Liver (tissue), 9 donors: ENCODE measurements around the gene SLC13A1. TPM values are rescaled to one million over a fixed set of nuclear protein-coding genes. Genes with fewer than 3 reads are reported as not detected.

Experiments
- DNase-seq: peaks from one replicate; pipeline ENCODE4 v3.0.0-alpha.2; 2017; ENCODE audit warnings: low spot score
- H3K27ac ChIP-seq, 2 donors: one replicate each; pipeline ENCODE4 v1.7.0; 2013; ENCODE audit warnings: inconsistent platforms in 2 of 2, low read length in 2 of 2, control low read depth in 1 of 2, low read depth in 1 of 2, mild to moderate bottlenecking in 1 of 2
- H3K27me3 ChIP-seq, 4 donors: one replicate each; pipeline versions ENCODE4 v1.6.1 to v1.7.0; 2013; ENCODE audit warnings: low read length in 3 of 4, inconsistent platforms in 1 of 4, mild to moderate bottlenecking in 1 of 4, moderate library complexity in 1 of 4; ENCODE audit not compliant: control insufficient read depth in 4 of 4, insufficient read depth in 4 of 4
- H3K36me3 ChIP-seq, 4 donors: one replicate each; pipeline versions ENCODE4 v1.6.1 to v1.7.0; 2013; ENCODE audit warnings: low read length in 3 of 4, mild to moderate bottlenecking in 3 of 4, low read depth in 1 of 4, moderate library complexity in 1 of 4; ENCODE audit not compliant: control insufficient read depth in 4 of 4, insufficient read depth in 3 of 4
- H3K4me1 ChIP-seq, 4 donors: one replicate each; pipeline versions ENCODE4 v1.6.1 to v1.7.0; 2013; ENCODE audit warnings: low read length in 3 of 4, mild to moderate bottlenecking in 3 of 4, moderate library complexity in 1 of 4; ENCODE audit not compliant: control insufficient read depth in 4 of 4, insufficient read depth in 4 of 4
- H3K4me3 ChIP-seq, 3 donors: one replicate each; pipeline versions ENCODE4 v1.6.1 to v1.7.0; 2013; ENCODE audit warnings: low read length in 3 of 3, control low read depth in 1 of 3, low read depth in 1 of 3, mild to moderate bottlenecking in 1 of 3
- H3K9ac ChIP-seq, 2 donors: one replicate each; pipeline ENCODE4 v1.7.0; 2013; ENCODE audit warnings: low read length in 2 of 2, mild to moderate bottlenecking in 2 of 2, moderate library complexity in 2 of 2, control low read depth in 1 of 2, low read depth in 1 of 2
- H3K9me3 ChIP-seq, 4 donors: one replicate each; pipeline versions ENCODE4 v1.6.1 to v1.7.0; 2013; ENCODE audit warnings: low read length in 3 of 4; ENCODE audit not compliant: control insufficient read depth in 4 of 4
- CTCF ChIP-seq: fragments of 150-350 bp; IDR thresholded peaks from 2 replicates; pipeline ENCODE4 v1.5.1; 2017; ENCODE audit warnings: improper control_type of control experiment, low read depth, low read length; ENCODE audit not compliant: missing input control
- EGR1 ChIP-seq, 2 donors: IDR thresholded peaks; 2 replicates each; pipeline ENCODE4 v1.6.1; 2016 to 2018; ENCODE audit warnings: antibody characterized with exemption in 2 of 2, low read depth in 2 of 2
- FOXA1 ChIP-seq: IDR thresholded peaks from 2 replicates; pipeline ENCODE4 v1.6.1; 2016; ENCODE audit warnings: antibody characterized with exemption
- FOXA2 ChIP-seq: IDR thresholded peaks from 2 replicates; pipeline ENCODE4 v1.6.1; 2016; ENCODE audit warnings: antibody characterized with exemption
- GABPA ChIP-seq, 2 donors: IDR thresholded peaks in 1 of 2; conservative IDR thresholded peaks in 1 of 2; 2 replicates each; pipeline ENCODE4 v1.6.1; 2016; ENCODE audit warnings: antibody characterized with exemption in 2 of 2, mild to moderate bottlenecking in 1 of 2, moderate library complexity in 1 of 2
- HNF4A ChIP-seq, 2 donors: conservative IDR thresholded peaks; 2 replicates each; pipeline ENCODE4 v1.6.1; 2016; ENCODE audit warnings: antibody characterized with exemption in 2 of 2, mild to moderate bottlenecking in 2 of 2
- HNF4G ChIP-seq: IDR thresholded peaks from 2 replicates; pipeline ENCODE4 v1.6.1; 2016; ENCODE audit warnings: antibody characterized with exemption
- JUND ChIP-seq, 2 donors: IDR thresholded peaks; 2 replicates each; pipeline ENCODE4 v1.6.1; 2016; ENCODE audit warnings: antibody characterized with exemption in 2 of 2
- NR2F2 ChIP-seq: IDR thresholded peaks from 2 replicates; pipeline ENCODE4 v1.6.1; 2016; ENCODE audit warnings: antibody characterized with exemption
- RXRA ChIP-seq, 2 donors: IDR thresholded peaks; 2 replicates each; pipeline ENCODE4 v1.6.1; 2017 to 2018; ENCODE audit warnings: antibody characterized with exemption in 2 of 2, mild to moderate bottlenecking in 1 of 2
- TAF1 ChIP-seq: conservative IDR thresholded peaks from 2 replicates; pipeline ENCODE4 v1.6.1; 2016; ENCODE audit warnings: antibody characterized with exemption, mild to moderate bottlenecking
- YY1 ChIP-seq: IDR thresholded peaks from 2 replicates; pipeline ENCODE4 v1.6.1; 2016; ENCODE audit warnings: antibody characterized with exemption, mild to moderate bottlenecking
- ZBTB33 ChIP-seq: IDR thresholded peaks from 2 replicates; pipeline ENCODE4 v1.6.1; 2016; ENCODE audit warnings: antibody characterized with exemption
- WGBS: extraction: QIAGEN DNeasy Blood & Tissue Kit; methylation state at CpG from one replicate; pipeline ENCODE4 v1.1.7; 2013; 5-methylcytosine and 5-hydroxymethylcytosine counted together
- polyA plus RNA-seq, 2 donors: library from polyadenylated mRNA; stranded (reverse) in 1 of 2; unstranded in 1 of 2; fragments of 200-250 nt in 1 of 2; fragments of >200 nt in 1 of 2; fragmentation: Nextera tagmentation in 1 of 2; extraction: Ambion mirVana in 1 of 2; gene quantifications; one replicate each; pipeline versions ENCODE4 v1.2.1 to v1.2.3, GENCODE V29; 2013 to 2015
- total RNA-seq, 2 donors: library from RNA; depleted of rRNA; stranded (reverse); fragments of >200 nt; gene quantifications; one replicate each; pipeline ENCODE4 v1.2.3, GENCODE V29; 2014
- TF ChIP-seq, protein P1 (sequence below): IDR thresholded peaks from 2 replicates; pipeline ENCODE4 v1.6.1; 2016; ENCODE audit warnings: antibody characterized with exemption, mild to moderate bottlenecking
- TF ChIP-seq, protein P2 (sequence below): IDR thresholded peaks from 2 replicates; pipeline ENCODE4 v1.6.1; 2016; ENCODE audit warnings: antibody characterized with exemption
- TF ChIP-seq, protein P3 (sequence below): IDR thresholded peaks from 2 replicates; pipeline ENCODE4 v1.6.1; 2016; ENCODE audit warnings: antibody characterized with exemption
- donor health status: healthy.
- donor health status: healthy.
- donor health status: healthy.
- donor health status: healthy.
- donor health status: healthy.

SLC13A1 gene
- total and polyA plus RNA-seq, 4 donors = not detected

DNA sequence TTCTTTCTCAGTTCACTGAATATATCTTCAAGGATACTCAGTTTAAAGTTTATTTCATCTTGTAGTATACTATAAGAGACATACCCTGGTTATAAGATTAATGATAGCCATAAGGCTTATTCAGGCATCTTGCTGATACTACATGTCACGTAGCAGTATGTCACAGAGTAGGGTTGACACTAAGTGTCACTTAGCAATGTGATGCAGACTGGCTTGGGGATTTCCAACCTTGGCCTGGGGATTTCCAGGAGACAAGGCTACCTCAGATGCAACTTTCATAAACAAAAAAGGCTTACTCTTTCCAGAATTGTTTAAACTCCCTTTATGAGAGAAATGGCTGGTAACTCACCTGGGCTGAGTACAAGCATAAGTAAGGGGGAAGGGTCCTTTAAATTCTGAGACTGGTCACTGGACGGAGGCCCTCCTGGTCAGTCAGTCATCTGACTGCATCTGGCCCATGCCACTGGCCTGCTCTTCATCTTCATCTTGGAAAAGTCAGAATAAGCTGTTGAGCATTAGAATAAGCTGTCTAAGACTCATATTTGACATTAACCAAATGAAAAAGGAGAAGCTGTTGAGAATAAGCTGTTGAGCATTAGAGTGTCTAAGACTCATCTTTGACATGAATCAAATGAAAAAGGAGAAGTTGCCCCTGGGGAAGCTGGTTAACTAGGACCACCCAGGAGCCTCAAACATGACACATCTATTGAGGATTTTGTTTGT lies 9.5 kb downstream of the SLC13A1 start:
- H3K27ac ChIP-seq = no peak overlapping the region
- 61% methylated on average over 2 of the region's 2 CpGs for WGBS
- no peak for DNase-seq
- TF ChIP-seq, protein P1, sequence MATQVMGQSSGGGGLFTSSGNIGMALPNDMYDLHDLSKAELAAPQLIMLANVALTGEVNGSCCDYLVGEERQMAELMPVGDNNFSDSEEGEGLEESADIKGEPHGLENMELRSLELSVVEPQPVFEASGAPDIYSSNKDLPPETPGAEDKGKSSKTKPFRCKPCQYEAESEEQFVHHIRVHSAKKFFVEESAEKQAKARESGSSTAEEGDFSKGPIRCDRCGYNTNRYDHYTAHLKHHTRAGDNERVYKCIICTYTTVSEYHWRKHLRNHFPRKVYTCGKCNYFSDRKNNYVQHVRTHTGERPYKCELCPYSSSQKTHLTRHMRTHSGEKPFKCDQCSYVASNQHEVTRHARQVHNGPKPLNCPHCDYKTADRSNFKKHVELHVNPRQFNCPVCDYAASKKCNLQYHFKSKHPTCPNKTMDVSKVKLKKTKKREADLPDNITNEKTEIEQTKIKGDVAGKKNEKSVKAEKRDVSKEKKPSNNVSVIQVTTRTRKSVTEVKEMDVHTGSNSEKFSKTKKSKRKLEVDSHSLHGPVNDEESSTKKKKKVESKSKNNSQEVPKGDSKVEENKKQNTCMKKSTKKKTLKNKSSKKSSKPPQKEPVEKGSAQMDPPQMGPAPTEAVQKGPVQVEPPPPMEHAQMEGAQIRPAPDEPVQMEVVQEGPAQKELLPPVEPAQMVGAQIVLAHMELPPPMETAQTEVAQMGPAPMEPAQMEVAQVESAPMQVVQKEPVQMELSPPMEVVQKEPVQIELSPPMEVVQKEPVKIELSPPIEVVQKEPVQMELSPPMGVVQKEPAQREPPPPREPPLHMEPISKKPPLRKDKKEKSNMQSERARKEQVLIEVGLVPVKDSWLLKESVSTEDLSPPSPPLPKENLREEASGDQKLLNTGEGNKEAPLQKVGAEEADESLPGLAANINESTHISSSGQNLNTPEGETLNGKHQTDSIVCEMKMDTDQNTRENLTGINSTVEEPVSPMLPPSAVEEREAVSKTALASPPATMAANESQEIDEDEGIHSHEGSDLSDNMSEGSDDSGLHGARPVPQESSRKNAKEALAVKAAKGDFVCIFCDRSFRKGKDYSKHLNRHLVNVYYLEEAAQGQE = no peak
- TF ChIP-seq EGR1 (IDR thresholded peaks at IDR 0.05; ENCODE audit: low read depth in 2 of 2) = no peak
- TF ChIP-seq TAF1 = no peak
- no peak for TF ChIP-seq GABPA (IDR thresholded peaks at IDR 0.05 in 1 of 2, conservative IDR thresholded peaks at IDR 0.05 in 1 of 2)
- TF ChIP-seq, protein P2, sequence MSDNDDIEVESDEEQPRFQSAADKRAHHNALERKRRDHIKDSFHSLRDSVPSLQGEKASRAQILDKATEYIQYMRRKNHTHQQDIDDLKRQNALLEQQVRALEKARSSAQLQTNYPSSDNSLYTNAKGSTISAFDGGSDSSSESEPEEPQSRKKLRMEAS = no peak
- TF ChIP-seq NR2F2 = no peak
- TF ChIP-seq, protein P3, sequence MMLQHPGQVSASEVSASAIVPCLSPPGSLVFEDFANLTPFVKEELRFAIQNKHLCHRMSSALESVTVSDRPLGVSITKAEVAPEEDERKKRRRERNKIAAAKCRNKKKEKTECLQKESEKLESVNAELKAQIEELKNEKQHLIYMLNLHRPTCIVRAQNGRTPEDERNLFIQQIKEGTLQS = no peak
- TF ChIP-seq RXRA (IDR thresholded peaks at IDR 0.05) = no peak
- no peak for TF ChIP-seq YY1
- TF ChIP-seq FOXA2 = no peak
- TF ChIP-seq ZBTB33 = no peak
- TF ChIP-seq HNF4G = no peak
- TF ChIP-seq FOXA1 = no peak
- TF ChIP-seq CTCF = no peak
- no peak for TF ChIP-seq JUND (IDR thresholded peaks at IDR 0.05)
- no peak overlapping the region for H3K4me3 ChIP-seq
- no peaks in the 10 kb centered on the region for H3K4me1 ChIP-seq
- H3K9me3 ChIP-seq = no peaks in the 10 kb centered on the region
- no peaks in the 10 kb centered on the region for H3K27me3 ChIP-seq
- no peaks in the 10 kb centered on the region for H3K36me3 ChIP-seq
- H3K9ac ChIP-seq = no peak overlapping the region

GRCh38 chr7:123185756-123186155 lies 14.0 kb downstream of the SLC13A1 start:
- H3K9me3 ChIP-seq = no peaks in the 10 kb centered on the region
- 51% methylated on average over 3 of the region's 3 CpGs for WGBS

More at GRCh38 chr7:123185756-123186155, 14.0 kb downstream of the SLC13A1 start:
- Histone ChIP-seq H3K9ac (no peak overlapping the region), H3K27ac (no peak overlapping the region), H3K4me1 (no peaks in the 10 kb centered on the region), H3K36me3 (no peaks in the 10 kb centered on the region), H3K27me3 (no peaks in the 10 kb centered on the region), H3K4me3 (no peak overlapping the region)
- TF ChIP-seq EGR1 (IDR thresholded peaks at IDR 0.05; ENCODE audit: low read depth in 2 of 2) (no peak), HNF4A (conservative IDR thresholded peaks at IDR 0.05) (no peak)
- TF ChIP-seq, protein P2 = no peak
- DNase-seq = no peak
